HT-29 (cell line): ENCODE data around the gene ARPC2. TPM values are rescaled to one million over a fixed set of nuclear protein-coding genes. Genes with fewer than 3 reads are reported as not detected.
"Not testable (repeated sequence)": the region's sequence is repeated elsewhere in the genome, so short reads cannot be mapped to it uniquely, and the experiment has no call there.

ENCODE experiments used
- DNase-seq: peaks from one replicate; pipeline ENCODE4 v3.0.0-alpha.2; 2015; ENCODE audit warnings: low spot score
- total RNA-seq: library from RNA; depleted of rRNA; stranded (reverse); fragments of >200 nt; shearing (Covaris generic); gene quantifications from 2 replicates; pipeline ENCODE4 v1.2.3, GENCODE V29; 2014; rRNA removed

Gene ARPC2
- total RNA-seq: 220 and 244 TPM in 2 replicates

DNA sequence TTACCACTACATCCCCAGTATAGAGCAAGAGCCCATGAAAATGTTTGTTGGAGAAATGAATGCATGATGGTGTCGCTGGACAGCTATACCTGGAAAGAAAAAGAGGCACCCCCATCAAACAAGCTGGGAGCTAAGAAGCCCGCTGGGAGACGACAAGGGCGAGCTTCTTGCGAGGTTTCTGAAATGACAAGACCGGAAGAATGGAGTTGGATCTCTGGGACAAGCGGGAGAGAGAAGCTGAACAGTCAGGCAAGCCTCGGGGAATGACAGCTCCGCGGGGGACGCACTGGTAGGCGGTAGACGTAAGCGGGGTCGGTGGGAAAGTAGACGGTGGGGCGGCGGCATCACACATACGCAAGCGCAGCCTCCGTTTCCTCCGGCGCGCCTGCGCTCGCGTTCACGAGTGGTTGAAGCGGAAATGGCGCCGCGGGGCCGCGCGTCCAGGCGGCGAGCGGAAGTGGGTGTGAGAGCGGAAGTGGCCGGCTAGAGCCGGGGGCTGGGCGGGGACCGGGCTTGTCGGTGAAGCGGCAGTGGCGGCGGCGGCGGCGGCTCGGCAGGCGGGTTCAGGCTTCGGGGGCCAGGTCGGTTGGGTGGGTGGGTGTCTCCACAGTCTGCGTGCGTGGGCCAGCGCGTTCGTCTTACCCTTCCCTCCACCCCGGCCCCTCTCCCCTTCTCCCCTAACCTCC, at the start of gene ARPC2:
Gene ARPC2, plus strand, starts transcription at position 516 of the 686 bp plus-strand sequence. CDS start 282 bp downstream, outside the sequence.
- DNase-seq: peak; percentile 93

DNA sequence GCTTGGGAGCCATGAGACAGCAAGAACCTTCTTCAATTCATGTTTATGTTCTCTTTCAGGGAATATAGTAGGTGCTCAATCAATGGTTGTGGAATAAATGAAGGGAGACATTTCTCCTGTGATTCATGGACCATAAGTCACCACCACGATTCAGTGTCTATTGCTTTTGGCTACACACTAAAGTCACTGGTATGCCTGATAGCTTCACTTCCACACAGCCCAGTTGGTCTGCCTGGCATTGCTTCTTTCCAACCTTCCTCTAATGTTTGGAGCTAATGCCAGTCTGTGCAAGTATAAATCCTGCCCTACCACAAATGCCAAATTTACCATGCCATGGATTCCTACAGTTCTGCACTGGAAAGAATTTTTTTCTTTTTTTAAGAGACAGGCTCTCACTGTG, 49.0 kb upstream of the ARPC2 start:
- DNase-seq: no peak

DNA sequence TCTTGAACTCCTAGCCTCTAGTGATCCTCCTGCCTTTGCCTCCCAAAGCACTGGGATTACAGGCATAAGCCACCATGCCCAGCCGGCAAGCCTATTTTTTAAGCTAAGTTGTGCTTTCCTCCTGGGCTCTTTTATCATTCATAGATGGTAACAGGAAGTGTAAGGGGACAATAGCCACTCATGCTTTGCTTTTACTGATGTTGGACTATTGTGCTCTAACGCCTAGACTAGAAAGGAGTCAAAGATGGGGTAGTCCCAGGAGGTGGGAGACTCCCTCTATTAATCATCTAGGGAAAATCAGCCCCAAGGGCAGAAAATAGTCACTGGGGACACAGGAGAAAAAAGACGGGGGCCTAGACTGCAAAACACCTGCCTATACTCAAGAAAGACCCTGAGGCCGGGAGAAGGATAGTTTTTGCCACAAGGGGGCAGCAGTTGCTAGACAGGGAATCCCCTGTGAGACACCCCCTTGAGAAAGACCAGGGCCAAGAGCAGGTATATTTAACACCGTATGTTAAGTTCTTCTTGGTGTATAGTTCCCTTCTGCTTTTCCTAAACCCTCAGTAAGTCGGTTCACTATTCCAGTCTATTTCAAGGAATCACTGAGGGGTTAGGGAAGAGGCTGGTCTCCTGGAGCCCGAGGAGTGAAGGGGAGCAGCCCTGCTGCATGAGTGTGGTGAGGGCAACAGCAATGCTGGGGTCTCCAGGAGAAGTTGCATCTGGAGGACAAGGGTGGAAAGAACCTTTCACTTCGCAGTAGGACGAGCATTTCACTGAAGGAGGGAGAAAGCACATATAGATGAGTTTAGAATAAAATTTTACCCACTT, 48.1 kb upstream of the ARPC2 start:
- peak; percentile 64 for DNase-seq

DNA sequence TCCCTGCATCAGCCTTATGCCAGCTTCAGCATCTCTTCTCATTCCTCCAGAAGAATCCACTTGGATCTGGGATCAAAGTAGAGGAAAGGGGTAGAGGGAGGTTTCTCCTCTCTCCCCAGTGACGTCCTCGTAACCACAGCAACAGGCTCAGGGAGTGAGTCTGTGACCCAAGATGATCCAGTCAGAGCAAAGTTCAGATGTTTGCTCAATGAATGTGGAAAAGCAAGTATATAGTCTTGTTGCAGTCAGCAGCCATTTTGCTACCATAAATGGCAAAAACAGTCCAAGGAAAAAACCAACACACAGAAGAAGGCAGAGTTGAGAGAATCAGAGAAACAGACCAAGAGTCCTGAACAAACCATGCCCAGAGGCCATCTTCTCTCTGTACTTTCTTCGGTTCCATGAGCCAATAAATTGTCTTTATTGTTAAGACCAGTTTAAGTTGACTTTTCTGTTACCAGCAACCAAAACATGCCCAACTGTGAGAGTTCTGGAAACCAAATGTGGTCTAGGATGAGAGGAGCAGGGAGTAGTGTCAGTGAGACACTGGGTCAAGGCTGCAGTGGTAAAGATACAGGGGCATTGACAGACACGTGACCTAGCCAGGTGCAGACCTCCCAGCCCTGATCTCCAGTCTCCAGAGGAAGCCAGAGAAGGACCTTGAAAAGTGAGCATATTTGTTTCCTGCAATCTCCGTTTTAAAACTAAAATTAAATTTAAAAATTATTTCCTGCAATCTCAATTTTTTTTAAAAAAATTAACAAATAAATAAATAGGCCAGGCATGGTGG, 47.0 kb upstream of the ARPC2 start:
- no peak for DNase-seq

DNA sequence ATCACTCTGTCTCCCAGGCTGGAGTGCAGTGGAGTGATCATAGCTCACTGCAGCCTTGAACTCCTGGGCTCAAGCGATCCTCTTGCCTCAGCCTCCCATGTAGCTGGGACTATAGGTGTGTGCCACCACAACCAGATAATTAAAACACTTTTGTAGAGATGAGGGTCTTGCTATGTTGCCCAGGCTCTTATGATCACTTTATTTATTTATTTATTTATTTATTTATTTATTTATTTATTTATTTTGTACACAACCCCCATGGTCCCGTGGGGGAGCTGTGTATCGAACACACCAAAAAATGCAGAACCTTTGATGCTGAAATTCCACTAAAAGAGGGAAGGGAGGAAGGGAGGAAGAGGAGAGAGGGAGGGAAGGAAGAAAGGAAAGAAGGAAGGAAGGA, 45.2 kb upstream of the ARPC2 start:
- DNase-seq: not testable (repeated sequence)

DNA sequence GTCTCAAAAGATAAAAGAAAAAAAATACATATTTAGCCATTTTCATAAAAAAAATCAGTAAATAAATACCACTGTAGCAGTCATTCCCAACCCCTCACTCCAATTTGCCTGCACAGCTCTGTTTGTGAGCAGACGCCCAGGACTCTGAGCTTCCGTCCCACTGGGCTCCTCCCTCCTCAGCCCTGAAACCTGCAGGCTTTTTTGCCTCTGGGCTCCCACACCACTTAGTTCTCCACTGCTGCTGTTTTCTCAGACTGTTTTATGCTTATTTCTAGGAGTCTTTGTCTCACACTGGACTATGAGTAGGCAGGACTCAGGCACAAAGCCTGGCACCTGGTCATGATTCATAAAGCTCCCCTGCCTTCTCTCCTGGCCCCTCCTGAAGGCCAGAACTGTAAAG, 44.1 kb upstream of the ARPC2 start:
- no peak for DNase-seq

DNA sequence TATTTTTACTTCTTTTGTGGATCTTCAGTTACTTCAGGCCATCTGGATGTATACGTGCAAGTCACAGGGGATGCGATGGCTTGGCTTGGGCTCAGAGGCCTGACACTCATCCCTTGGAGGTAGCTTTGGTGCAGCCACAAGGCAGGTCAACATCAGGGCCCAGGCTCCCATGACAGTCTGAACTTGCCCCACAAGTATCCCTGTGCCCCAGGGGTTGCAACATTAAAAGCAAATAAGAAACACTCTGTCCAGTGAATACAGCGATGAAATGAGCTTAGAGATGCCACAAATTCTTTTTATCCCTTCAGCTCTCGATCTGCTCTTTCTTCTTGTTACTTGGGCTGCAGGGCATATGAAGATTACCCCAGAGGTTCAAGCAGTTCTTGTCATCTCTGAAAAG, 37.2 kb upstream of the ARPC2 start:
- no peak for DNase-seq

DNA sequence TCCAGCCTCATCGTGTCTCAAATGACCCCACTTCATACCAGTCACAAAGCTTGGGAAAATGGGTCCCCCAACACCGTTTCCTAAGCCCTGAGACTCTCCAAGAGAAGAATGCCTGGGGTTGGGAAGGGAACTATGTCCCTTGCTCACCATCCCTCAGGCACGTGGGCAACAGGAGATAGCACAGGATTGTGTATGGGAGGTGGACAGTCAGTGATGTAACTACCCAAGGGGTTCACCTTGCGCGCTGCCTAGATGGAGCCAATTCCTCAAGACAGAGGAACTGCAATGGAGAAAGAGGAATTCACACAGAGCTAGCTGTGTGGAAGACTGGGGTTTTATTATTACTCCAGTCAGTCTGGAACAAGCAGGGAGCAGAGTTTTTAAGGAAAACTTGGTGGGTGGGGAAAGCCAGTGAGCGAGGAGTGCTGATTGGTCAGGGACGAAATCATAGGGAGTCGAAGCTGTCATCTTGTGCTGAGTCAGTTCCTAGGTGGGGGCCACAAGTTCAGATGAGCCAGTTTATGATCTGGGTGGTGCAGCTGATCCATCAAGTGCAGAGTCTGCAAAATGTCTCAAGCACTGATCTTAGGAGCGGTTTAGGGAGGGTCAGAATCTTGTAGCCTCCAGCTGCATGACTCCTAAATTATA, 36.4 kb upstream of the ARPC2 start:
- no peak for DNase-seq

DNA sequence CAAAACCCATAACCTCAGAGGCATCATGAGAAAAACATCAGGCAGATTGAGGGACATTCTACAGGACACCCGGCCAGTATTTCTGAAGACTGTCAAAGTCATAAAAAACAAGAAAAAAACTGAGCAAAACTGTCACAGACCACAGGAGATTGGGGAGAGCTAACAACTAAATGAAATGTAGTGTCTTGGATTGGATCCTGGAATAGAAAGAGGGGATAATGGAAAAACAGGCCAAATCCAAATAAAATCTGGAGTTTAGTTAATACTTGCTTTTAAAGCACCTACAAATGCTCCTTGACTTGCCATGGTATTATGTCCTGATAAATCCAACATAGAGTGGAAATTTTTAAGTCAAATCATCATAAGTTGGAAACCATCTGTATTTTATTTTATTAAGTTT, 32.7 kb upstream of the ARPC2 start:
- DNase-seq: no peak

DNA sequence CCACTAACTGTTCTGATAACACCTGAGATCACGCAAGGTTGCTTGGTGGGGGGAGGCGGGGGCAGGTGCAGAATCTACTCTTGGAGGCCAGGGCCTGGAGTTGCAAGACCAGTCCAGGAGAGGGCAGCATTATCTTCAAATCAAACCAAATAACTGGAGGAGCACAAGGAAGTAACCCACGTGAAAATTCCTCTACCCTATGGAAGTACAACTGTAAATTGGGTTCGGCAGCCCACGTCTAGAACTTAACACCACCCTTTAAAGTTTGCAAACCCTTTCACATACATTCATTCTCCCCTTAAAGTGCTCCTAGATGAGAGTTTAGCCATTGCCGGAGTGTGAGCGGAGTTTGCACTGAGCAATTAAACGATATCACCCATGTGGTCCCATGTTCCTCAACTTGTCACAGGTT, 30.6 kb upstream of the ARPC2 start:
- DNase-seq: peak; percentile 81

DNA sequence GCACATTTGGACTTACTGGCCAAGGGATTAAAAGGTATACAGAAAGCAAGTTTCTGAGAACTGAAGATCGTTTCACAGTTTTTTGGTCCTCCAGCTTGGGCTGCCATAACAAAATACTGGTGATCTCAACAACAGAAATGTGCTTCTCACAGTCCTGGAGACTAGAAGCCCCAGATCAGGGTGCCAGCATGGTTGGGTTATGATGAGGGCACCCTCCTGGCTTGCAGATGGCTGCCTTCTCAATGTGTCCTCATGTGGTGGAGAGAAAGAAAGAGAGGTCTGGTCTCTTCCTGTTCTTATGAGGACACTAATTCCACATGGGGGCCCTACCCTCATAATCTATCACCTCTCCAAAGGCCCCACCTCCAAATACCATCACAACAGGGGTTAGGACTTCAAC, 30.1 kb upstream of the ARPC2 start:
- no peak for DNase-seq

DNA sequence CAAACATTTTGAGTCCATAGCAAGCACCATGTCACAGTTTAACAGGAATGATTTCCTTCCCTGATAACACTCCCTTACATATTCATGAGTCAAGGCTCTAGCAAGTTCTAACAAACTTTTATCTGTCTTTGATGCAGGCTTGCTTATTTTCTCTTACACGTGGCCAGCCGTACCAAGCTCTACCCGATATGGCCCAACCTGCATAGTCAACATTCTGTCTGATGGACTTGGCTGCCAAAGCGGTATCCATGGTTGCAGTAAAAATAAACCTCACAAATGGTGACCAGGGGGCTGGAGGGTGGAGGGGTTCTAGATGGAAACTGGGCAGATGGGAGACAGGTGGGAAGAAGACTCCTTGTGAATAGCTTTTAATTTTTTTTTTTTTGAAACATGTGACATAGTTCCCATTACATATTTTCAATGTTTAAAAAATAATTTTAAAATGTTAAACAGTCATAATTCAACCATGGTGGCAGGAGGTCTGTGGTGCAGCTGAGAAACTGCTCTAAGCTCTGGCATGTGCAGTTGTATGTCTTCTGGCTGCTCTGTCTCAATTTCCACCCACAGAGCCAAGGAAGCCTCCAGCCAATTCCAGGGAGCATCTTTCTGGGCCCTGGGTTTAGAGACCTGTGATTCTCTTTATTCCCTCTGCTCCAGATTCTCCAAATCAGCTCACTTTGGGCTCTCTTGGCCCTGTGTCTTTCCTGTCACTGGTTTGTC, 29.5 kb upstream of the ARPC2 start:
- DNase-seq: no peak

DNA sequence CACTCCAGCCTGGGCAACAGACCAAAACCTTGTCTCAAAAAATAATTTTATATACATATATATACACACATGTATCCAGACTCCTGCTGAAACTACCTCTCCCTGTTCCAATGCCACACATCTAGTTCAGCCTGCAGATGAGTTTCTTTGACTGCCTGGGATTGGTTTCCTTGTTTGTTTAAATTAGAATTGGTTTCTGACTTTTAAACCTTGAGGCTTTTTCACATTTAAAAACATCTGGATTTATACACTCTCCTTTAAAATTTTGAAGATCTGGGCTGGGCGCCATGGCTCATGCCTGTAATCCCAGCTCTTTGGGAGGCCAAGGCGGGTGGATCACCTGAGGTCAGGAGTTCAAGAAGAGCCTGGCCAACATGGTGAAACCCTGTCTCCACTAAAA, 28.5 kb upstream of the ARPC2 start:
- DNase-seq: no peak

DNA sequence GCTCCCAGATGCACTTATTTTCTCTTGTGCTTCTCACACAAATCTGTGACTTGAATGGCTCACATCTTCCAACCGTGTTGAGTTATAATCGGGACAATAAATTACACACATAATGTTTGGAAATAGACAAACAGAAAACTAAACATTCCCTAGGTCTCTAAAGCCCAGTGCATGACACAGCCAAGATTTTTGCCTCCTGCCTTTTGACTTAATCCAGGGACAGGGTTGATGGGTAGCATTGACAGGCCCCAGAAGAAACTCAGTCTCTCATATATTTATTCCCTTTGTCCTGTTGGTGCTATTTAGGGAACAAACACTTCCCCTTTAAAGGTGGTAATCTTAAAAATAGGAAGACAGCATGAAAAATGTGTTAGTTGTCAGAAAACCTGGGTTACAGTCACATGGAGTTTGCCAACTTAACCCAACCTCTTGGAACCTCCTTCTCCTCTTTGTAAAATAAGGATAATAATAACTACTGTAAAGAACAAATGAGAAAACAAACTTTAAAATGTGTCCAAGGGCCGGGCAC, 24.0 kb upstream of the ARPC2 start:
- no peak for DNase-seq

DNA sequence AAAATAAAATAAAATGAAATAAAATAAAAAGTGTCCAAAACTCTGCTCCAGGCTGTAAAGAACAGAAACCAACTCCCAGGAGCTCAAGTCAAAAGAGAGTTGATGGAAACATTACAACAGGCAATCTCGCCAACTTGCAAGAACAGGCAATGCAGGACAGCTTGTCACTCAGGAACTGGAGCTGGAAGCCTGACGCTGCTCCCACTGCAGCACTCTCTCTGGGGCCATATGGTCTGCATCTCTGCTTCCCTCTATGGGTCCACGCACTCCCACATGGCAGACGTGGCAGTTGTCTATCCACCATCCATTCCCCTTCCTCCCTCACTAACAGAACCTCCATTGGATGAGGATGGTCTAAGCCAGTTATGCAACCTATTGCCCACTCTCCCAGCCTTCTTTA, 23.3 kb upstream of the ARPC2 start:
- DNase-seq: no peak

DNA sequence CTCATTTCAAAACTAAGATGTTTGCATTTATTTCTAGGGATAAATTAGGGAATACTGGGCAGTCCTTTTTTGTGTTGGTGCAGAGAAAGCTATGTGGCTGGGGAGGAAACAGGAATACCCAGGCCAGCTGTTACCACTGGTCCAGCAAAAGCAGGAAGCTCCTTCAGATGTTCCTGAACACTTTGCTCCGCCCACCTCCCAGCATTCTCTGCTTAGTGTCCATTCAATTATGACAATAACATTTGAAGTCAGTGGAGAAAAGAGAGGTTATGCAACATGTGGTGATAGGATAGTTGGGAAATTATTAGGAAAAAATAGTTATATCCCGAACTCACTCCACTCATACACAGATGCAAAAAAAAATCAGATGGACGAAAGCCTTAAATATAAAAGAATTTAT, 22.1 kb upstream of the ARPC2 start:
- DNase-seq: no peak

DNA sequence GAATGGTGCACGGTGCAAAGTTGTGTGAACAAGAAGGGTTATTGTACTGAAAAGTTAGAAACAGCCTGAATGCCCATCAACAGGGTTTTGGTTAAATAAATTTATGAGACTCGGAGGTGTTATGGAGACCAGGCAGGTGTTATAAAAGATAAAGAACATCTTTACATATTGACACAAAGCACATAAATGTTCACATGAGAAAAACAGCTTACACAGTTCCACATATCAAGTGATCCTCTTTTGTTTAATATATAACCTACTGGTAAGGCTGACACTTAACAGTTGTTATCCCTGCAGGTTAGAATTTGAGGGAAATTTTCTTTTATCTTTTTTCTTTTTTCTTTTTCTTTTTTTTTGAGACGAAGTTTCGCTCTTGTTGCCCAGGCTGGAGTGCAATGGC, 20.0 kb upstream of the ARPC2 start:
- DNase-seq: no peak

DNA sequence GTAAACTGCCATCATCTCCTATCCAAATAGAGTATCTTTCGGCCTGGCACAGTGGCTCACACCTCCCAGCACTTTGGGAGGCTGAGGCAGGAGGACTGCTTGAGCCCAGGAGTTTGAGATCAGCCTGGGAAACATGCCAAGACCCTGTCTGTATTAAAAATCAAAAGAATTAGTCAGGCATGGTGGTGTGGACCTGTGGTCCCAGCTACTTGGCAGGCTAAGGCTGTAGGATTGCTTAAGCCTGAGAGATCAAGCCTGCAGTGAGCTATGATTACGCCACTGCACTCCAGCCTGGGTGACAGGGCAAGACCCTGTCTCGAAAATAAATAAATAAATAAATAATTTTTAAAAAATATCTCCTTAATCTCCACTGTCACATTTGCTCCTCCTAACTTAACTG, 14.7 kb upstream of the ARPC2 start:
- DNase-seq: no peak

DNA sequence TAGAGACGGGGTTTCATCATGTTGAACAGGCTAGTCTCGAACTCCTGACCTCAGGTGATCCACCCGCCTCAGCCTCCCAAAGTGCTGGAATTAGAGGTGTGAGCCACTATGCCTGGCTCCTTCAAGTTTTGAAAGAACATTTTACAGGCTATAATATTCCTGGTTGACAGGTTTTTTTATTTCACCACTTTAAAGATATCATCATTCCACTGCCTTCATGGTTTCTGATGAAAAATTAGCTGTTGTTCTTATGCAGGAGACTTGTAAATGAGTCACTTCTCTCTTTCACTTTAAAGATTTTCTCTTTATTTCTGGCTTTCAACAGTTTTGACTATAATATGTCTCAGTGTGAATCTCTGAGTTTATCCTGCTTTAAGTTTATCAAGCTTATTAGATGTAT, 7.9 kb upstream of the ARPC2 start:
- no peak for DNase-seq

DNA sequence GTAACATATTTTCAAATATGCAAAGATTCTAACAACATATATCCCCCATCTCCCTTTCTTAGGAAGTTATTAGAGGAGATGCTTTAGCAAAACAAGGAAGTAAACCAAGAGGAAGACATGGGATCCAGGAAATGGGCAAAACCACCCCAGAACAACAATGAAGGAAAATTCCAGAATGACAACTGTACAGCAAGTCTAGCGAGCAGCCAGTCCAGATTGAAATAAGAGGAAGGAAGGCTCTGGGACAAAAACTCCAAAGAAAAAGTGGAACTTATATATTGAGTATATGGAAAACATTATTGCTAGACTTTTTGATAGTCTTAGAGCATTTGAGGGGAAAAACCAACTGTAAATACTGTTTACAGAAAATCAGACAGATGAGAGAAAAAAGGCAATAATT, 2.9 kb upstream of the ARPC2 start:
- no peak for DNase-seq

DNA sequence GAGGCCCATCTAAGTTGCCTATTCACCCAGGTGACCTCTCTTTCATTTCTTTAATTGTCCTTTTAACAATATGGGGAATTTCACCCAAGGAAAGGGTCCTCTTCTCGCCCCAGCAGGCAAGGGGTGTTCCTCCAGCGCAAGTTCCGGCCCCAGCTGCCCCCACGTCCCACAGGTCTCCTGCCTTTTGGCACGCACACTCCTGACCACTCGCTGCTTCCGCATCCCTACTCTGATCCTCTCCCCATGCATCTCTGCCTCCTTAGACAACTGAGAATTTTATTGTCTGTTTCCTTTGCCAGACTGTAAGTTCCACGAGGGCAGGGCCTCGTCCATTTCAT, 684 bp upstream of the ARPC2 start:
- DNase-seq: no peak
